Stimulated activated CD4-positive, alpha-beta T cell treated with anti-CD3 and anti-CD28 coated beads, Interleukin-4, amount 100 ng/mL, for 4 hours (primary cell): ENCODE results near the gene PPP1R9B.

Experiments used
- DNase-seq, 2 experiments: peaks; one replicate each; pipeline ENCODE4 v3.0.0-alpha.2; 2020

The PPP1R9B gene

GRCh38 chr17:50150354-50151040 is at the start of gene PPP1R9B:
Gene PPP1R9B (minus strand): TSS chr17:50150677. CDS start chr17:50150513, 164 bp downstream.
- no peak for DNase-seq

- DNase-seq: peak; percentile 51 to 58
These were observed 49.5 kb upstream of the PPP1R9B start for GRCh38 chr17:50199803-50200456.

- DNase-seq: no peak
These were observed 48.8 kb upstream of the PPP1R9B start for GRCh38 chr17:50199211-50199802.

- peak; percentile 43 to 47 for DNase-seq
These were observed 47.7 kb upstream of the PPP1R9B start for GRCh38 chr17:50198026-50198669.

GRCh38 chr17:50196826-50197225 is 46.3 kb upstream of the PPP1R9B start:
- DNase-seq: no peak

GRCh38 chr17:50196036-50196435 is 45.6 kb upstream of the PPP1R9B start:
- DNase-seq: no peak

GRCh38 chr17:50194934-50195865 is 44.7 kb upstream of the PPP1R9B start:
- no peak for DNase-seq

- DNase-seq: no peak
These were observed 43.9 kb upstream of the PPP1R9B start for GRCh38 chr17:50194140-50194933.

GRCh38 chr17:50192618-50193291 is 42.3 kb upstream of the PPP1R9B start:
- DNase-seq: no peak

- no peak for DNase-seq
These were observed 41.7 kb upstream of the PPP1R9B start for GRCh38 chr17:50192144-50192617.

GRCh38 chr17:50191359-50192143 is 41.1 kb upstream of the PPP1R9B start:
- DNase-seq: no peak

GRCh38 chr17:50190603-50191358 is 40.3 kb upstream of the PPP1R9B start:
- no peak for DNase-seq

GRCh38 chr17:50190293-50190602 is 39.8 kb upstream of the PPP1R9B start:
- DNase-seq: no peak

- DNase-seq: no peak
These were observed 39.2 kb upstream of the PPP1R9B start for GRCh38 chr17:50189550-50190292.

- no peak for DNase-seq
These were observed 38.6 kb upstream of the PPP1R9B start for GRCh38 chr17:50188921-50189549.

- no peak for DNase-seq
These were observed 38.0 kb upstream of the PPP1R9B start for GRCh38 chr17:50188531-50188920.

- DNase-seq: no peak
These were observed 37.5 kb upstream of the PPP1R9B start for GRCh38 chr17:50187751-50188530.

- DNase-seq: no peak
These were observed 36.9 kb upstream of the PPP1R9B start for GRCh38 chr17:50187394-50187725.
